ENCODE data around the gene RFLNA.

Gene RFLNA

DNA sequence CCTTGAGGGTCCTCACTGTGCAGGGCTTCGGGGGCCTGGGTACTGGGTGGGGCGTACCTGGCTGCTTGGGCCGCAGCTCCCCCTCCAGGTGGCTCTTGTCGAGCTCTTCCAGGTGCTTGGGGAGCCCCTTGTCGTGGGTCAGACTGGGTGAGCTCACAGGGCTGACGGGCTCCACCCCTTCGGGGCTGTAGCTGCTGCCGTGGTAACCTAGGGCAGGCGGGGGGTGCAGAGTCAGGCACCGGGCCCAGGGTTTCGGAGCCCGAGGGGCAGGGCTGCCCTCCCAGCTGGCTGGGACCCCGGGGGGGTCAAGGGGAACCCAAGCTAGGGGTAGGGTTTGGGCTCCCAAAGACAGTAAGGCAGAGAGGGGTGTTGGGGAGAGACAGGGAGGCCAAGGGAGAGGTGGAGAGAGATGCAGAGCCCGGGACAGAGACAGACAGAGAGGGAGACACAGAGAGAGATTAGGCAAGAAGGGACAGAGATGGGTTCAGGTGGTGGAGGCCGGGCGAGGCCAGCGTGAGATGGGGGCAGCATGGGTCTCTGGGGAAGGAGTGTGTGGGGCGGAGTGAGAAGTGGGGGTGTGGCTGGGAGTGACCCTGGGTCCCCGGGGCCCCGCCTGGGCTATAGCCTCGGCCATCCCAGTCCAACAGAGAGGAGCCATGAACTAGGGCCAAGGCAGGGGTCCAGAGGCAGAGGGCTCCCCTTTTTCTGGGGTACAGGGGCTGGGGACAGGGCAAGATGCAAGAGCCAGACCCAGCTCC, 40.7 kb downstream of the RFLNA start:
- TF ChIP-seq FOXP2 (optimal IDR thresholded peaks at IDR 0.05; ENCODE audit: borderline replicate concordance, extremely low read depth, extremely low read length, insufficient read depth) (no peak), REST (IDR thresholded peaks at IDR 0.05; ENCODE audit: insufficient read depth in 1 of 2, low read depth in 2 of 2, low read length in 2 of 2) (no peak), TAF1 (IDR thresholded peaks at IDR 0.05; ENCODE audit: borderline replicate concordance, insufficient read depth, low read length) (no peak), SIN3A (IDR thresholded peaks at IDR 0.05; ENCODE audit: borderline replicate concordance, insufficient read depth, low read length) (no peak), POLR2AphosphoS5 (IDR thresholded peaks at IDR 0.05; ENCODE audit: low read depth, low read length) (no peak)

DNA sequence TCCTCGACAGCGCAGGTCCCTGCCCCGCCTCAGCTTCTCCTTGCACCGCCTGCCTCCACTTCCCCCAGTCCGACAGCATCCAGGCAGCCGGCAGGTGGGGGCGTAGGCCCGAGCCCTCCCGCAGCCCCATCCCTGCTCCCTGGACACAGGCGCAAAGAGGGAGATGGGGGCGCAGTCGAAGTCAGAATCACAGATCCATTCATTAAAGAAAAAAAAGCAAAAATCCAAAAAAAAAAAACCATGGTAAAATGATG, 41.2 kb downstream of the RFLNA start:
- TF ChIP-seq FOXP2 (optimal IDR thresholded peaks at IDR 0.05; ENCODE audit: borderline replicate concordance, extremely low read depth, extremely low read length, insufficient read depth) (no peak), REST (IDR thresholded peaks at IDR 0.05; ENCODE audit: insufficient read depth in 1 of 2, low read depth in 2 of 2, low read length in 2 of 2) (no peak), POLR2AphosphoS5 (IDR thresholded peaks at IDR 0.05; ENCODE audit: low read depth, low read length) (no peak), SIN3A (IDR thresholded peaks at IDR 0.05; ENCODE audit: borderline replicate concordance, insufficient read depth, low read length) (no peak), TAF1 (IDR thresholded peaks at IDR 0.05; ENCODE audit: borderline replicate concordance, insufficient read depth, low read length) (no peak)

DNA sequence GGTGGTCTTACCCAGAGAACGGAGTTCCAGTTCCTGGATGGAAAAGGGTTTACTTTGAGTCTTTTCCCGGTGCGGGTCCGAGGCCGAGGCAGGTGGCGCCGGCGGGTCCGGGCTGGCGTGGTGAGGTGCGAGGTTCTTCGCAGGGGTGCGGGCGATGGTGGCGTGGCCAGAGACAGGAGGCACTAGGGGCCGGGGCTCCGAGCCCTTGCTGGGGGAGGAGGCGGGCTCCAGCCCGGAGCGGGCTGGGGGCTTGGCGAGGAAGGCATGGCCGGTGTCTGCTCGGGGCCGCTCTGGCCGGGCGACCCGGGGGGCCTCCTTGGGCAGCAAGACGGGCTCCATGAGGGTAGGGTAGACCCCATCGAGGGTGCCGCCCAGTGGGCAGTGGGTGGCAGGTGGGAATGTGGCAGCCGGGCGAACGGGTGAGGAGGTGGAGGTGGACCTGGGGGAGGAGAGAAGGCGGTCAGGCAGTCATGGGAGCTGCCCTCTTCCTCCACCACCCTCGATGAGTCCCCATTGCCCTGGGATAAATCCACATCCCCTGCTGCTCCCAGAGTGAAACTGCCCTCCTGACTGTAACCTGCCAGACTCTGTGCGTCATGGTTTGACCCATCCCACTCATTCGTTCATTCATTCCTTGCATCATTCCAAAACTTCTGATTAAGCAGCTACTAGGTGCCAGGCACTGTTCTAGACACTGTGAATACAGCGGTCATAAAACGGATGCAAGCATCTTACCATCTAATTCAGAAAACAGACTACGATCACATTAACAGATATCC, 42.0 kb downstream of the RFLNA start:
- TF ChIP-seq FOXP2 (optimal IDR thresholded peaks at IDR 0.05; ENCODE audit: borderline replicate concordance, extremely low read depth, extremely low read length, insufficient read depth), result no peak
- TF ChIP-seq POLR2AphosphoS5 (IDR thresholded peaks at IDR 0.05; ENCODE audit: low read depth, low read length), result no peak
- no peak for TF ChIP-seq TAF1 (IDR thresholded peaks at IDR 0.05; ENCODE audit: borderline replicate concordance, insufficient read depth, low read length)
- TF ChIP-seq REST (IDR thresholded peaks at IDR 0.05; ENCODE audit: insufficient read depth in 1 of 2, low read depth in 2 of 2, low read length in 2 of 2), result no peak
- TF ChIP-seq SIN3A (IDR thresholded peaks at IDR 0.05; ENCODE audit: borderline replicate concordance, insufficient read depth, low read length), result no peak

- no peak for TF ChIP-seq POLR2AphosphoS5 (IDR thresholded peaks at IDR 0.05; ENCODE audit: low read depth, low read length)
- no peak for TF ChIP-seq TAF1 (IDR thresholded peaks at IDR 0.05; ENCODE audit: borderline replicate concordance, insufficient read depth, low read length)
- TF ChIP-seq FOXP2 (optimal IDR thresholded peaks at IDR 0.05; ENCODE audit: borderline replicate concordance, extremely low read depth, extremely low read length, insufficient read depth), result no peak
- TF ChIP-seq REST (IDR thresholded peaks at IDR 0.05; ENCODE audit: insufficient read depth in 1 of 2, low read depth in 2 of 2, low read length in 2 of 2), result no peak
- TF ChIP-seq SIN3A (IDR thresholded peaks at IDR 0.05; ENCODE audit: borderline replicate concordance, insufficient read depth, low read length), result no peak
These were observed 42.7 kb downstream of the RFLNA start for GRCh38 chr12:124337622-124338021.

Measured in PFSK-1 (cell line).